GM21717 (cell line): ENCODE results near the gene MNAT1.

Source experiments
- ATAC-seq: cut with Tn5 transposase; IDR thresholded peaks from one replicate; pipeline ENCODE4 v1.9.1; 2021; ENCODE audit warnings: mild to moderate bottlenecking, moderate library complexity; ENCODE audit not compliant: unreplicated experiment

Gene MNAT1

GRCh38 chr14:60956632-60957031, 222.1 kb downstream of the MNAT1 start:
- ATAC-seq: no peak

- ATAC-seq: no peak
Observed at GRCh38 chr14:60958146-60958545, 223.6 kb downstream of the MNAT1 start.

GRCh38 chr14:60963761-60964160, 229.2 kb downstream of the MNAT1 start:
- no peak for ATAC-seq

- ATAC-seq: no peak
Observed at GRCh38 chr14:60964904-60965303, 230.3 kb downstream of the MNAT1 start.

GRCh38 chr14:60965402-60965801, 230.8 kb downstream of the MNAT1 start:
- no peak for ATAC-seq

- ATAC-seq: no peak
Observed at GRCh38 chr14:60968099-60968498, 233.5 kb downstream of the MNAT1 start.

GRCh38 chr14:60968671-60969070, 234.1 kb downstream of the MNAT1 start:
- ATAC-seq: no peak

- no peak for ATAC-seq
Observed at GRCh38 chr14:60970146-60970545, 235.6 kb downstream of the MNAT1 start.

- no peak for ATAC-seq
Observed at GRCh38 chr14:60971271-60971670, 236.7 kb downstream of the MNAT1 start.

- ATAC-seq: no peak
Observed at GRCh38 chr14:60972295-60972694, 237.7 kb downstream of the MNAT1 start.

GRCh38 chr14:60973070-60973469, 238.5 kb downstream of the MNAT1 start:
- no peak for ATAC-seq

- no peak for ATAC-seq
Observed at GRCh38 chr14:60974090-60974651, 239.6 kb downstream of the MNAT1 start.

GRCh38 chr14:60975551-60975950, 241.0 kb downstream of the MNAT1 start:
- no peak for ATAC-seq

- no peak for ATAC-seq
Observed at GRCh38 chr14:60977847-60978246, 243.3 kb downstream of the MNAT1 start.

- ATAC-seq: peak; percentile 84
Observed at GRCh38 chr14:60980811-60981632, 246.5 kb downstream of the MNAT1 start, which contains the start of the genes SLC38A6 and TRMT5. TSS of gene SLC38A6 (plus strand) at chr14:60981245. CDS start at chr14:60981278, 33 bp downstream. TSS of gene TRMT5 (minus strand) at chr14:60981079. CDS start at chr14:60980973, 106 bp downstream.

- no peak for ATAC-seq
Observed at GRCh38 chr14:60981633-60982455, 247.3 kb downstream of the MNAT1 start.

GRCh38 chr14:60984196-60984595, 249.6 kb downstream of the MNAT1 start:
- no peak for ATAC-seq

- ATAC-seq: no peak
Observed at GRCh38 chr14:60986500-60986899, 251.9 kb downstream of the MNAT1 start.

- no peak for ATAC-seq
Observed at GRCh38 chr14:60989599-60989998, 255.0 kb downstream of the MNAT1 start.

- no peak for ATAC-seq
Observed at GRCh38 chr14:60998617-60999016, 264.1 kb downstream of the MNAT1 start.

- ATAC-seq: no peak
Observed at GRCh38 chr14:60999536-60999935, 265.0 kb downstream of the MNAT1 start.
